ENCODE data around the gene PAXX.

DNA sequence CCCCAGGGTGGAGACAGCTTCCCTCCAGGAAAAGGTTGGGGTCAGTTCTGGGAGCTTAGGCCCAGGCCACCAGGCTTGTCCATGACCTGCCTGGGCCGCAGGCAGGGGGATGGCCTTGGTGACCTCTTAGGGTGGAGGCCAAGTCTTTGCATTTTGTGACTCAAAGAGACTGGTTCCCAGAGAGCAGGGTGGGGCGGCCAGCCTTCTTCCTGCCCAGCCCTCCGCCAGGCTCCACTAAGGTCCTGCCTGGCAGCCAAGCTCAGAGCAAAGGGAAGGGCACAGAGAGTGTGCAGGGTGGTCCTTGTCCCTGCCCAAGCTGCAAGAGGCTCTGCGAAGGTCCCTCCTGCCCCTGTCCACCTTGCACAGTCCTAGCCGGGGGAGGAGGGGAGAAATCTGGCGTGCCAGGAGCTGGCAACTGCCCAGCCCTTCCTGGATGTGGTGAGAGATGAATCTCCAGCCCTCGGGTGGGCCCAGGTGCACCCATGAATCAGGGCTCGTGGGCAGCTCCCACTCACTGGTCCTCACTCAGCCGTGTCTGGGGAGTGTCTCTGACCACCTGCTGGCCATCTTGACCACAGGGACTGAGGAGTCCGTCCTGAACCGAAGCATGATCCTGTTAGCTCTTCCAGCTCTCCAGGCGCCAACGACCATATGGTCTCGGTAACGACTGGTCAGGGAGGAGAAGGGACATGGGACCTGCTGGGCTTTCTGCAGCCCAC lies 17.2 kb upstream of the PAXX start:
- TF ChIP-seq, protein P1, sequence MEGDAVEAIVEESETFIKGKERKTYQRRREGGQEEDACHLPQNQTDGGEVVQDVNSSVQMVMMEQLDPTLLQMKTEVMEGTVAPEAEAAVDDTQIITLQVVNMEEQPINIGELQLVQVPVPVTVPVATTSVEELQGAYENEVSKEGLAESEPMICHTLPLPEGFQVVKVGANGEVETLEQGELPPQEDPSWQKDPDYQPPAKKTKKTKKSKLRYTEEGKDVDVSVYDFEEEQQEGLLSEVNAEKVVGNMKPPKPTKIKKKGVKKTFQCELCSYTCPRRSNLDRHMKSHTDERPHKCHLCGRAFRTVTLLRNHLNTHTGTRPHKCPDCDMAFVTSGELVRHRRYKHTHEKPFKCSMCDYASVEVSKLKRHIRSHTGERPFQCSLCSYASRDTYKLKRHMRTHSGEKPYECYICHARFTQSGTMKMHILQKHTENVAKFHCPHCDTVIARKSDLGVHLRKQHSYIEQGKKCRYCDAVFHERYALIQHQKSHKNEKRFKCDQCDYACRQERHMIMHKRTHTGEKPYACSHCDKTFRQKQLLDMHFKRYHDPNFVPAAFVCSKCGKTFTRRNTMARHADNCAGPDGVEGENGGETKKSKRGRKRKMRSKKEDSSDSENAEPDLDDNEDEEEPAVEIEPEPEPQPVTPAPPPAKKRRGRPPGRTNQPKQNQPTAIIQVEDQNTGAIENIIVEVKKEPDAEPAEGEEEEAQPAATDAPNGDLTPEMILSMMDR (optimal IDR thresholded peaks at IDR 0.05 in 1 of 3, IDR thresholded peaks at IDR 0.05 in 1 of 3, conservative IDR thresholded peaks at IDR 0.05 in 1 of 3; ENCODE audit: extremely low read depth in 1 of 3, insufficient read depth in 2 of 3, low read length in 3 of 3), result no peak
- TF ChIP-seq EZH2 (IDR thresholded peaks at IDR 0.05; ENCODE audit: low read length), result no peak
